ENCODE results near the gene DCP1B.

The DCP1B gene

GRCh38 chr12:2017546-2018337, 13.5 kb upstream of the DCP1B start:
- peak; percentile 63 for DNase-seq (ENCODE audit: low spot score)

GRCh38 chr12:2016862-2017545, 12.7 kb upstream of the DCP1B start:
- DNase-seq (ENCODE audit: low spot score): no peak

GRCh38 chr12:2014231-2014630, 10.0 kb upstream of the DCP1B start:
- DNase-seq (ENCODE audit: low spot score): no peak

- DNase-seq (ENCODE audit: low spot score): peak; percentile 16
These were observed 9.4 kb upstream of the DCP1B start for GRCh38 chr12:2013527-2014223.

GRCh38 chr12:2013086-2013485, 8.8 kb upstream of the DCP1B start:
- DNase-seq (ENCODE audit: low spot score): no peak

GRCh38 chr12:2011643-2012607, 7.7 kb upstream of the DCP1B start:
- DNase-seq (ENCODE audit: low spot score): no peak

GRCh38 chr12:2009623-2010022, 5.4 kb upstream of the DCP1B start:
- DNase-seq (ENCODE audit: low spot score): no peak

GRCh38 chr12:2008677-2009076, 4.4 kb upstream of the DCP1B start:
- no peak for DNase-seq (ENCODE audit: low spot score)

- peak; percentile 64 for DNase-seq (ENCODE audit: low spot score)
These were observed 563 bp downstream of the DCP1B start for GRCh38 chr12:2003676-2004112.

- no peak for DNase-seq (ENCODE audit: low spot score)
These were observed 8.9 kb downstream of the DCP1B start for GRCh38 chr12:1995205-1995896.

- DNase-seq (ENCODE audit: low spot score): no peak
These were observed 9.7 kb downstream of the DCP1B start for GRCh38 chr12:1994429-1995143.

GRCh38 chr12:1993871-1994371, 10.3 kb downstream of the DCP1B start:
- DNase-seq (ENCODE audit: low spot score): no peak

GRCh38 chr12:1993341-1993740, 10.9 kb downstream of the DCP1B start:
- DNase-seq (ENCODE audit: low spot score): no peak

- DNase-seq (ENCODE audit: low spot score): no peak
These were observed 11.5 kb downstream of the DCP1B start for GRCh38 chr12:1992732-1993131.

GRCh38 chr12:1989111-1989510, 15.1 kb downstream of the DCP1B start:
- DNase-seq (ENCODE audit: low spot score): no peak

GRCh38 chr12:1984759-1985158, 19.5 kb downstream of the DCP1B start:
- no peak for DNase-seq (ENCODE audit: low spot score)

GRCh38 chr12:1980282-1980681, 24.0 kb downstream of the DCP1B start:
- no peak for DNase-seq (ENCODE audit: low spot score)

- DNase-seq (ENCODE audit: low spot score): no peak
These were observed 26.0 kb downstream of the DCP1B start for GRCh38 chr12:1978078-1978862.

GRCh38 chr12:1977588-1977987, 26.7 kb downstream of the DCP1B start:
- no peak for DNase-seq (ENCODE audit: low spot score)

Data from cerebellar cortex (tissue), 1 donor.